ENCODE results near the gene TRAK1. TPM values are rescaled to one million over a fixed set of nuclear protein-coding genes. Genes with fewer than 3 reads are reported as not detected.
A peak's percentile ranks its signal among the peaks of the same experiment; 100 is the strongest.

TRAK1 gene
- total and polyA plus RNA-seq, 2 donors (not counting 1 experiment from before 2014, with no cell fraction given): 71.3 to 129 TPM

GRCh38 chr3:42099020-42099765 is 8.0 kb downstream of the TRAK1 start:
- Mint-ChIP-seq H3K27ac (peak overlapping the region; percentile 48), H3K27me3 (no peaks in the 10 kb centered on the region), H3K4me1 (peaks cover 55% of the 10 kb centered on the region), H3K9me3 (ENCODE audit: insufficient read depth) (no peaks in the 10 kb centered on the region), H3K4me3 (no peak overlapping the region)
- Histone ChIP-seq H3K9me3 (ENCODE audit: control extremely low read depth in 1 of 3, control insufficient read depth in 2 of 3, insufficient read depth in 1 of 3, low read length in 2 of 3) (no peaks in the 10 kb centered on the region), H3K27ac (ENCODE audit: low read length in 2 of 2) (peak overlapping the region in 1 of 2 donors; percentile 1), H3K79me2 (ENCODE audit: control insufficient read depth, insufficient read depth, low read length) (peaks cover 89% of the 10 kb centered on the region), H3K4me1 (ENCODE audit: control insufficient read depth in 2 of 2, insufficient read depth in 2 of 2, low read length in 2 of 2) (peaks cover 6 to 26% of the 10 kb centered on the region in 2 donors), H3K36me3 (replicated peaks in 1 of 2; ENCODE audit: control extremely low read depth in 1 of 2, control insufficient read depth in 1 of 2, extremely low read depth in 1 of 2, insufficient read depth in 2 of 2, low read length in 1 of 2) (peaks cover 0 to 34% of the 10 kb centered on the region in 2 experiments), H3K9ac (ENCODE audit: low read length) (no peak overlapping the region), H3K27me3 (replicated peaks in 1 of 4; ENCODE audit: control extremely low read depth in 1 of 4, control insufficient read depth in 3 of 4, insufficient read depth in 4 of 4, low read length in 3 of 4) (no peaks in the 10 kb centered on the region), H3K4me3 (ENCODE audit: control extremely low read depth in 1 of 5, extremely low read depth in 1 of 5, insufficient read depth in 1 of 5, low read depth in 2 of 5, low read length in 4 of 5) (no peak overlapping the region), H4K20me1 (ENCODE audit: control insufficient read depth, insufficient read depth, low read length, poor library complexity, severe bottlenecking) (peaks cover 29% of the 10 kb centered on the region), H3K4me2 (replicated peaks; ENCODE audit: low read depth, low read length, poor library complexity, severe bottlenecking) (peak overlapping the region; percentile 18), H2AFZ (ENCODE audit: insufficient read depth, low read depth, low read length, poor library complexity, severe bottlenecking) (no peak overlapping the region)
- DNase-seq (no peak), ATAC-seq (ENCODE audit: low read depth) (no peak)
- POLR2A ChIA-PET: interaction anchor here (0.6 to 2.1 kb wide), 3 partner anchors 85 to 137 kb away, joined by 3 to 7 read pairs (median 6); no protein-coding TSS in a partner anchor
- 93% methylated on average over 14 of the region's 19 CpGs for WGBS (ENCODE audit: insufficient coverage)
- intact Hi-C loops (cut with micrococcal nuclease): loop anchor here (1.0 to 5.0 kb wide), 3 partner anchors 32 to 85 kb away; no protein-coding TSS in a partner anchor
- TF ChIP-seq EZH2 (IDR thresholded peaks at IDR 0.05; ENCODE audit: borderline replicate concordance, insufficient read depth, low read depth, low read length, poor library complexity, severe bottlenecking): no peak
- no peak for TF ChIP-seq CTCF (IDR thresholded peaks at IDR 0.05)
- CTCF ChIA-PET: interaction anchor here (0.6 to 8.8 kb wide), 60 partner anchors 8 to 1519 kb away, joined by 3 to 97 read pairs (median 5); partner anchors contain the start of genes TRAK1, ULK4 and VIPR1

GRCh38 chr3:42101048-42101447 is 9.9 kb downstream of the TRAK1 start:
- Histone ChIP-seq H3K27ac (ENCODE audit: low read length in 2 of 2) (no peak overlapping the region), H3K27me3 (replicated peaks in 1 of 4; ENCODE audit: control extremely low read depth in 1 of 4, control insufficient read depth in 3 of 4, insufficient read depth in 4 of 4, low read length in 3 of 4) (no peaks in the 10 kb centered on the region), H4K20me1 (ENCODE audit: control insufficient read depth, insufficient read depth, low read length, poor library complexity, severe bottlenecking) (peaks cover 29% of the 10 kb centered on the region), H2AFZ (ENCODE audit: insufficient read depth, low read depth, low read length, poor library complexity, severe bottlenecking) (no peak overlapping the region), H3K4me3 (ENCODE audit: control extremely low read depth in 1 of 5, extremely low read depth in 1 of 5, insufficient read depth in 1 of 5, low read depth in 2 of 5, low read length in 4 of 5) (no peak overlapping the region), H3K4me2 (replicated peaks; ENCODE audit: low read depth, low read length, poor library complexity, severe bottlenecking) (no peak overlapping the region), H3K36me3 (replicated peaks in 1 of 2; ENCODE audit: control extremely low read depth in 1 of 2, control insufficient read depth in 1 of 2, extremely low read depth in 1 of 2, insufficient read depth in 2 of 2, low read length in 1 of 2) (peaks cover 0 to 20% of the 10 kb centered on the region in 2 experiments), H3K79me2 (ENCODE audit: control insufficient read depth, insufficient read depth, low read length) (peaks cover 78% of the 10 kb centered on the region), H3K4me1 (ENCODE audit: control insufficient read depth in 2 of 2, insufficient read depth in 2 of 2, low read length in 2 of 2) (peaks cover 4 to 23% of the 10 kb centered on the region in 2 donors), H3K9me3 (ENCODE audit: control extremely low read depth in 1 of 3, control insufficient read depth in 2 of 3, insufficient read depth in 1 of 3, low read length in 2 of 3) (no peaks in the 10 kb centered on the region), H3K9ac (ENCODE audit: low read length) (no peak overlapping the region)
- ChIA-PET POLR2A (no interaction called here), CTCF (interaction anchor here (1.0 to 8.8 kb wide), 22 partner anchors 12 to 1520 kb away, joined by 3 to 97 read pairs (median 11); partner anchors contain the start of gene ULK4)
- peaks cover 41% of the 10 kb centered on the region for H3K4me1 Mint-ChIP-seq
- H3K27me3 Mint-ChIP-seq: no peaks in the 10 kb centered on the region
- H3K27ac Mint-ChIP-seq: no peak overlapping the region
- H3K9me3 Mint-ChIP-seq (ENCODE audit: insufficient read depth): no peaks in the 10 kb centered on the region
- no peak for ATAC-seq (ENCODE audit: low read depth)
- H3K4me3 Mint-ChIP-seq: no peak overlapping the region
- intact Hi-C loops (cut with micrococcal nuclease): no loop called here
- TF ChIP-seq EZH2 (IDR thresholded peaks at IDR 0.05; ENCODE audit: borderline replicate concordance, insufficient read depth, low read depth, low read length, poor library complexity, severe bottlenecking) (no peak), CTCF (IDR thresholded peaks at IDR 0.05) (no peak)
- WGBS (ENCODE audit: insufficient coverage): 90% methylated on average over 4 of the region's 4 CpGs
- no peak for DNase-seq

All from B cell (primary cell).